Stimulated activated CD4-positive, alpha-beta T cell treated with anti-CD3 and anti-CD28 coated beads, Interleukin-1b, Interleukin-23, amount 100 ng/mL, for 48 hours (primary cell): Measurements from ENCODE around the gene RUNX3.

Experiments
- DNase-seq: peaks from one replicate; pipeline ENCODE4 v3.0.0-alpha.2; 2020

The RUNX3 gene

GRCh38 chr1:24927988-24928688, 1.9 kb downstream of the RUNX3 start:
- no peak for DNase-seq

- DNase-seq, result no peak
Measured at GRCh38 chr1:24927473-24927872, 2.6 kb downstream of the RUNX3 start.

GRCh38 chr1:24926563-24927249, 3.4 kb downstream of the RUNX3 start:
- DNase-seq, result no peak

GRCh38 chr1:24925963-24926362, 4.1 kb downstream of the RUNX3 start:
- no peak for DNase-seq

GRCh38 chr1:24925082-24925779, 4.8 kb downstream of the RUNX3 start:
- peak; percentile 80 for DNase-seq

- no peak for DNase-seq
Measured at GRCh38 chr1:24923485-24924113, 6.5 kb downstream of the RUNX3 start.

- DNase-seq, result no peak
Measured at GRCh38 chr1:24921938-24922662, 8.0 kb downstream of the RUNX3 start.

- DNase-seq, result no peak
Measured at GRCh38 chr1:24921412-24921811, 8.7 kb downstream of the RUNX3 start.

GRCh38 chr1:24920533-24920925, 9.5 kb downstream of the RUNX3 start:
- DNase-seq, result no peak

GRCh38 chr1:24919791-24920532, 10.1 kb downstream of the RUNX3 start:
- peak; percentile 76 for DNase-seq

- no peak for DNase-seq
Measured at GRCh38 chr1:24918995-24919605, 11.0 kb downstream of the RUNX3 start.

GRCh38 chr1:24918370-24918769, 11.7 kb downstream of the RUNX3 start:
- no peak for DNase-seq

- no peak for DNase-seq
Measured at GRCh38 chr1:24917327-24918074, 12.6 kb downstream of the RUNX3 start.

GRCh38 chr1:24915816-24916602, 14.1 kb downstream of the RUNX3 start:
- DNase-seq, result no peak

GRCh38 chr1:24914226-24915069, 15.6 kb downstream of the RUNX3 start:
- DNase-seq, result no peak

- no peak for DNase-seq
Measured at GRCh38 chr1:24913616-24914225, 16.4 kb downstream of the RUNX3 start.

GRCh38 chr1:24913274-24913604, 16.8 kb downstream of the RUNX3 start:
- DNase-seq, result no peak

GRCh38 chr1:24912376-24913273, 17.5 kb downstream of the RUNX3 start:
- DNase-seq, result no peak
